Calu3 (cell line): ENCODE data around the gene HDGF. TPM values are rescaled to one million over a fixed set of nuclear protein-coding genes. Genes with fewer than 3 reads are reported as not detected.

Source experiments
- BruUV-seq: library from RNA; stranded (reverse); fragments of 400-500 nt; replicated peaks from 2 replicates; lab custom pipeline; 2021; lab: Mats Ljungman, UMichigan
- CTCF ChIA-PET: fragments of 300-600 bp; sonication (Branson Sonifier 250); formaldehyde crosslinking; loops from one replicate; lab custom pipeline; 2022; ENCODE audit warnings: antibody characterized with exemption; lab: Charles Lee
- DNase-seq: peaks from one replicate; pipeline ENCODE4 v3.0.0; 2022
- H3K27ac Mint-ChIP-seq: one replicate; pipeline ENCODE4 v1.8.0; 2022; ENCODE audit warnings: mixed read lengths; ENCODE audit not compliant: unreplicated experiment
- H3K27me3 Mint-ChIP-seq: one replicate; pipeline ENCODE4 v1.8.0; 2022; ENCODE audit warnings: mixed read lengths; ENCODE audit not compliant: unreplicated experiment
- H3K36me3 Mint-ChIP-seq: one replicate; pipeline ENCODE4 v1.8.0; 2022; ENCODE audit warnings: mild to moderate bottlenecking, moderate library complexity, mixed read lengths; ENCODE audit not compliant: insufficient read depth, unreplicated experiment
- H3K4me1 Mint-ChIP-seq: one replicate; pipeline ENCODE4 v1.8.0; 2022; ENCODE audit warnings: mild to moderate bottlenecking, low read depth, mixed read lengths; ENCODE audit not compliant: unreplicated experiment
- H3K4me3 Mint-ChIP-seq: one replicate; pipeline ENCODE4 v1.8.0; 2022; ENCODE audit warnings: mild to moderate bottlenecking, low read depth, moderate library complexity, mixed read lengths; ENCODE audit not compliant: unreplicated experiment
- H3K9me3 Mint-ChIP-seq: one replicate; pipeline ENCODE4 v1.8.0; 2022; ENCODE audit warnings: low read depth, mixed read lengths; ENCODE audit not compliant: unreplicated experiment
- intact Hi-C: fragments of 100-400 bp; cut with micrococcal nuclease; formaldehyde crosslinking; loops from one replicate; pipeline ENCODE4 v1.10.0; 2022; ENCODE audit not compliant: unreplicated experiment
- total RNA-seq: library from RNA; stranded (reverse); gene quantifications from 2 replicates; pipeline ENCODE4 v1.2.3, GENCODE V29; 2022
- TF ChIP-seq, protein P1 (sequence below): fragments of 200-600 bp; IDR thresholded peaks from one replicate; pipeline ENCODE4 v1.8.0; 2022; ENCODE audit warnings: antibody characterized with exemption; ENCODE audit not compliant: unreplicated experiment

Gene HDGF
- total RNA-seq, 1 experiment from 2014 or later = 470 TPM

DNA sequence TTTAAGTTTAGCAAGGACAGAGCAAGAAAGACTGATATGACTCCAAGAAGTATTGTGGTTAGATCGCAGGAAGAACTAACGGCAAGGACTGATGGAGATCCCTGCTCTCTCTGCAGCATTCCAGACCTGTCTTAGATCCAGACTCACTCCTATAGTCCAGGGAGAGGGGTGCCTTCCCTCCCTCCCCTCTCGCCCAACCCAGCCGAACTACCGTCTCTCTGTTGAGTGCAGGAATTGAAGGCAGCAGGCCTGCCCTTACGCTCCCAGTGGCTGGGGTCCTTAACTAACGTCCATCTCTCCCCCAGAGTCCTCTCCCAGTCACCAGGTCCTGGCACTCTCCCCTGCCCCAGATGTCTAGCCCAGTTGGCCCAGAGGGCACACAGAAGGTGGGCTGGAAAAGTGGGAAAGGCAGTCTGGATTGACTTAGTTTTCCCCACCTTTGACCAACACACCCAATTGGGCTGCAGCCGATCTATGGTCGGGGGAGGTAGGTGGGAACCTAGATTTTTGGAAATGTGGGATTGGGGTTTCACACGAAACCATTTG lies 47.2 kb downstream of the HDGF start:
- no peak for DNase-seq
- Mint-ChIP-seq H3K36me3 (peaks cover 23% of the 10 kb centered on the region), H3K4me1 (peaks cover 31% of the 10 kb centered on the region), H3K27me3 (peaks cover 13% of the 10 kb centered on the region), H3K9me3 (no peaks in the 10 kb centered on the region), H3K4me3 (peak overlapping the region; percentile 67), H3K27ac (peak overlapping the region; percentile 66)
- CTCF ChIA-PET = interaction anchor here (1.7 to 7.1 kb wide), 3 partner anchors 12 to 21 kb away, joined by 4 to 130 read pairs (median 6); no protein-coding TSS in a partner anchor
- intact Hi-C loops = no loop called here
- TF ChIP-seq, protein P1, sequence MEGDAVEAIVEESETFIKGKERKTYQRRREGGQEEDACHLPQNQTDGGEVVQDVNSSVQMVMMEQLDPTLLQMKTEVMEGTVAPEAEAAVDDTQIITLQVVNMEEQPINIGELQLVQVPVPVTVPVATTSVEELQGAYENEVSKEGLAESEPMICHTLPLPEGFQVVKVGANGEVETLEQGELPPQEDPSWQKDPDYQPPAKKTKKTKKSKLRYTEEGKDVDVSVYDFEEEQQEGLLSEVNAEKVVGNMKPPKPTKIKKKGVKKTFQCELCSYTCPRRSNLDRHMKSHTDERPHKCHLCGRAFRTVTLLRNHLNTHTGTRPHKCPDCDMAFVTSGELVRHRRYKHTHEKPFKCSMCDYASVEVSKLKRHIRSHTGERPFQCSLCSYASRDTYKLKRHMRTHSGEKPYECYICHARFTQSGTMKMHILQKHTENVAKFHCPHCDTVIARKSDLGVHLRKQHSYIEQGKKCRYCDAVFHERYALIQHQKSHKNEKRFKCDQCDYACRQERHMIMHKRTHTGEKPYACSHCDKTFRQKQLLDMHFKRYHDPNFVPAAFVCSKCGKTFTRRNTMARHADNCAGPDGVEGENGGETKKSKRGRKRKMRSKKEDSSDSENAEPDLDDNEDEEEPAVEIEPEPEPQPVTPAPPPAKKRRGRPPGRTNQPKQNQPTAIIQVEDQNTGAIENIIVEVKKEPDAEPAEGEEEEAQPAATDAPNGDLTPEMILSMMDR = no peak
- BruUV-seq = no TSS peak

GRCh38 chr1:156703741-156704140 lies 47.7 kb downstream of the HDGF start:
- Mint-ChIP-seq H3K36me3 (peaks cover 26% of the 10 kb centered on the region), H3K4me1 (peaks cover 27% of the 10 kb centered on the region), H3K4me3 (no peak overlapping the region), H3K27me3 (peaks cover 13% of the 10 kb centered on the region), H3K27ac (no peak overlapping the region), H3K9me3 (no peaks in the 10 kb centered on the region)
- DNase-seq = no peak
- intact Hi-C loops = no loop called here
- TF ChIP-seq, protein P1 = no peak
- CTCF ChIA-PET = interaction anchor here (7.1 kb wide), 1 partner anchor 12 kb away, joined by 130 read pairs; no protein-coding TSS in a partner anchor
- no TSS peak for BruUV-seq

GRCh38 chr1:156703336-156703735 lies 48.1 kb downstream of the HDGF start:
- CTCF ChIA-PET = interaction anchor here (3.3 kb wide), 1 partner anchor 13 kb away, joined by 35 read pairs; no protein-coding TSS in a partner anchor
- H3K36me3 Mint-ChIP-seq = peaks cover 28% of the 10 kb centered on the region
- no peak overlapping the region for H3K27ac Mint-ChIP-seq
- TF ChIP-seq, protein P1 = no peak
- no TSS peak for BruUV-seq
- intact Hi-C loops = no loop called here
- H3K27me3 Mint-ChIP-seq = peaks cover 13% of the 10 kb centered on the region
- H3K4me3 Mint-ChIP-seq = no peak overlapping the region
- peaks cover 23% of the 10 kb centered on the region for H3K4me1 Mint-ChIP-seq
- DNase-seq = no peak
- no peaks in the 10 kb centered on the region for H3K9me3 Mint-ChIP-seq

- CTCF ChIA-PET = interaction anchor here (3.3 kb wide), 1 partner anchor 11 kb away, joined by 35 read pairs; no protein-coding TSS in a partner anchor
- DNase-seq = no peak
- H3K9me3 Mint-ChIP-seq = no peaks in the 10 kb centered on the region
- TF ChIP-seq, protein P1 = no peak
- H3K4me3 Mint-ChIP-seq = no peak overlapping the region
- peaks cover 10% of the 10 kb centered on the region for H3K4me1 Mint-ChIP-seq
- H3K36me3 Mint-ChIP-seq = peaks cover 15% of the 10 kb centered on the region
- intact Hi-C loops = no loop called here
- H3K27me3 Mint-ChIP-seq = peaks cover 5% of the 10 kb centered on the region
- no TSS peak for BruUV-seq
- no peak overlapping the region for H3K27ac Mint-ChIP-seq
These were observed 50.5 kb downstream of the HDGF start for GRCh38 chr1:156700736-156701531.
